K562 (cell line): ENCODE data around the gene GOLIM4.

Source experiments
- ARID3A ChIP-seq: IDR thresholded peaks from 2 replicates; pipeline ENCODE4 v1.6.1; 2012; ENCODE audit warnings: low read depth, low read length, improper control_type of control experiment, borderline replicate concordance
- BRCA1 ChIP-seq, 2 experiments: fragments of 450-650 bp in 1 of 2; sonication (generic) in 1 of 2; formaldehyde crosslinking in 1 of 2; IDR thresholded peaks; 2 replicates each; pipeline versions ENCODE4 v1.5.0 to v1.6.1; 2017 to 2020; ENCODE audit warnings: mild to moderate bottlenecking in 1 of 2, missing genetic modification reagents in 1 of 2
- CREB5 ChIP-seq: fragments of 250-450 bp; sonication (Bioruptor Pico); IDR thresholded peaks from 2 replicates; pipeline ENCODE4 v1.5.0; 2020; ENCODE audit warnings: mild to moderate bottlenecking
- CTCF ChIP-seq, 3 experiments: IDR thresholded peaks in 2 of 3; conservative IDR thresholded peaks in 1 of 3; 2 replicates each; pipeline ENCODE4 v1.5.1; 2011 to 2012; ENCODE audit warnings: low read length in 3 of 3, mild to moderate bottlenecking in 3 of 3, control low read depth in 2 of 3, improper control_type of control experiment in 1 of 3, inconsistent platforms in 1 of 3, low read depth in 1 of 3, mixed read lengths in 1 of 3, moderate library complexity in 1 of 3; ENCODE audit not compliant: insufficient read depth in 2 of 3
- FOXO4 ChIP-seq: fragments of 450-650 bp; formaldehyde crosslinking; IDR thresholded peaks from 2 replicates; pipeline ENCODE4 v1.4.0; 2020; ENCODE audit warnings: mild to moderate bottlenecking, moderate library complexity
- JUN ChIP-seq, 2 experiments: sonication (generic) in 1 of 2; formaldehyde crosslinking in 1 of 2; IDR thresholded peaks; 2 replicates each; pipeline versions ENCODE4 v1.6.1 to v1.8.0; 2012 to 2022; ENCODE audit warnings: borderline replicate concordance in 2 of 2, mild to moderate bottlenecking in 2 of 2, improper control_type of control experiment in 1 of 2, low read depth in 1 of 2, low read length in 1 of 2, missing genetic modification reagents in 1 of 2
- PATZ1 ChIP-seq: fragments of 250-450 bp; sonication (Bioruptor Pico); IDR thresholded peaks from 2 replicates; pipeline ENCODE4 v1.5.0; 2020; ENCODE audit warnings: mild to moderate bottlenecking, borderline replicate concordance
- RREB1 ChIP-seq: fragments of 250-450 bp; sonication (Bioruptor Pico); IDR thresholded peaks from 2 replicates; pipeline ENCODE4 v1.4.0; 2020
- ZNF764 ChIP-seq: fragments of 250-450 bp; sonication (Bioruptor Pico); IDR thresholded peaks from 2 replicates; pipeline ENCODE4 v1.4.0; 2020; ENCODE audit warnings: low read depth, mild to moderate bottlenecking, moderate library complexity

- no peak for TF ChIP-seq ARID3A
- TF ChIP-seq PATZ1 (CRISPR knock-in tag), result no peak
- no peak for TF ChIP-seq FOXO4 (CRISPR knock-in tag)
- TF ChIP-seq CTCF (IDR thresholded peaks at IDR 0.05 in 2 of 3, conservative IDR thresholded peaks at IDR 0.05 in 1 of 3; ENCODE audit: insufficient read depth in 2 of 3, low read depth in 1 of 3, low read length in 3 of 3), result no peak
- no peak for TF ChIP-seq CREB5
- TF ChIP-seq BRCA1 (IDR thresholded peaks at IDR 0.05), result no peak
- no peak for TF ChIP-seq BRCA1 (CRISPR knock-in tag; IDR thresholded peaks at IDR 0.05)
- no peak for TF ChIP-seq ZNF764
- no peak for TF ChIP-seq JUN (IDR thresholded peaks at IDR 0.05; ENCODE audit: borderline replicate concordance, low read depth, low read length)
- no peak for TF ChIP-seq JUN (CRISPR knock-in tag; IDR thresholded peaks at IDR 0.05; ENCODE audit: borderline replicate concordance)
- TF ChIP-seq RREB1 (CRISPR knock-in tag), result no peak
These were observed 21.3 kb upstream of the GOLIM4 start for GRCh38 chr3:168117059-168117458.
